GM18951 (cell line): ENCODE data around the gene RAMP1.

Experiments used
- POLR2A ChIP-seq: IDR thresholded peaks from 4 replicates; pipeline ENCODE4 v1.6.1; 2011; ENCODE audit warnings: mild to moderate bottlenecking; ENCODE audit not compliant: insufficient read length, insufficient read depth; ENCODE audit errors: extremely low read depth
- in situ Hi-C: fragments of 300-500 bp; cut with MboI; formaldehyde crosslinking; loops from one replicate; pipeline ENCODE4 v1.12.0; 2022; ENCODE audit warnings: low sequenced_read_pairs, mixed read lengths, inconsistent platforms; ENCODE audit not compliant: unreplicated experiment

The RAMP1 gene

DNA sequence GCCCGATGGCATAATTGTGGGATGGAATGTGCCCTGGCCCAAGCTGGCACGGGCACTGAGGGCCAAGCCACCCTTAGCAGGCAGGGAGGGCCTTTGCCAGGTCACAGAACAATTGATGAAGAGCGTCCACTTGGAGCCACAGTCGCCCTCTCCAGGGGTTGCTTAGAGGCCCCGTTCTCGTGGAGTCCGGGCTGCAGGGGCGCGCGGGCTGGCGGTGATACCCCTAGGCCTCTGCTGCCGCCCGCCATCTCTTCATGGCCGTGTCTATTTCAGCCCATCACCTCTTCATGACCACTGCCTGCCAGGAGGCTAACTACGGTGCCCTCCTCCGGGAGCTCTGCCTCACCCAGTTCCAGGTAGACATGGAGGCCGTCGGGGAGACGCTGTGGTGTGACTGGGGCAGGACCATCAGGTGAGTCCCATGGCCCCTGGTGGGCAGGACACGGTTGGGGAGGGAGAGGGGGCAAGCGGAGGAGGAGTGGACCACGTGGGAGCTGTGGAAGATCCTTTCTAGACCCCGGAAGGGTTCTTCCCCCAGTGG lies 17.6 kb downstream of the RAMP1 start:
- TF ChIP-seq POLR2A: no peak
- in situ Hi-C loops: no loop called here

DNA sequence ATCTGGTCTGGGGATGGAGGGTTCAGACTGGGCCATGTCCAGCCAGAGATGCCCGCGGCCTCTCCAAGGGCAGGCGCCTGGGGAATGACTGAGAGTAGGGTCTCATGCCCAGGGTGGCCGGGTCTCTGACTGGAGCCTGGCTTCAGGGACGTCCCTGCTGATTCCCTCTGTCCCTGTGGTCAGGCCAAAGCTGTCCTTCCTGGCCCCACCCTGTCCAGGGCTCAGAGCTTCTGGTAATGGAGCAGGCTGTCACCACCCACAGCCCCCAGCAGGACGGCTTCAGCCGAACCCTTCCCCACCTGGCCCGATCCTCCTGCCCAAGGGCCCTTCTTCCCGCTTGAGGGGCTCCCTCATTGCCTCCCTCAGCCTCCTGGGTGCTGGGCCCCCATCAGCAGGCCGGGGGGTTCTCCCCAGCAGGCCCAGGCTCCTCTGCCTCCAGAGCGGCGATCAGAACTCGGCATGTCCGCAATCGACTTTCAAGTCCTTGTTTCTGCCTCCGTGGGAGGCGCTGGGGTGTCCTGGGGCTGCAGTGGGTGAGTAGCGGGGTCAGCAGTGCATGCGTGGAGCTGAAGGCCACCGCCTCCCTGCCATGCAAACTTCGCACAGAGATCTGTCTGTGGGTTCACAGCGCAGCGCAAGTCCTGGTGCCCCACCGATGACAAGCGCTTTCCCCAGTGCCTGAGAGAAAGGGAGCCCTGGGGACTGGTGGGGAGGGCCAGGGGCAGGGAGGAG lies 18.3 kb downstream of the RAMP1 start:
- no peak for TF ChIP-seq POLR2A
- in situ Hi-C loops: no loop called here

DNA sequence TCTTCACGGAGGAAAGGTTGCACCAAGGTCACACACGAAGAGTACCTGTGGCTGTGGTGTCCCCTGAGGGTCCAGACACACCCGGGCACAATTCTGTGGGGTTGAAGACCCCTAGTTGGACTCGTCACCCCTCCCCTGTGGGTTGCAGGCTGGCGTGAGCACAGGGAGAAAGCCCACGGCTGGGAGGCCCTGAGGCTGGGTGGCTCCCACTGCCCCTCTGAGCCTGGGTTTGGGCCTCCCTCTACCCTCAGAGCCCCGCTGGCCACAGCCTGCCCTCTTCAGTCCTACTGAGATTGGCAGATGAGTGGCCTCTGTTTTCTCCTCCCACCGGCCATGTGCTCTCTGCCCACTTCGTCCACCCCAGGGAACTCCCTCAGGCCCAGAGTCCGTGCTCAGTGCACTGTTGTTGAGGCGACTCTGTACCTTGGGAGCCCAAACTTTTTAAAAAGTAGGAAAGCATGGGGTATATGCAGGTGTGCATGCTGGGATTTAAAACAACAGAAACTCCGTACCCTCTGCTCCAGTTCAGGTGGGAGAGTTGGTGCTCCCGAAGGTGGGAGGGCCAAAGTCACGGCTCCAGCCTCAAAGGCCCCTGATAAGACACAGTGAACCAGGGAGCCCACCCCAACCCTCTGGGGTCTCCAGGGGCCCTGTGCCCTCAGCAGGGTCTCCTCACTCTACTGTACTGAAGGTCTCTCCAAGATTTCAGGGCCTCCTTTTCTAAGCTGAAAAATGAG lies 19.1 kb downstream of the RAMP1 start:
- in situ Hi-C loops: no loop called here
- no peak for TF ChIP-seq POLR2A

DNA sequence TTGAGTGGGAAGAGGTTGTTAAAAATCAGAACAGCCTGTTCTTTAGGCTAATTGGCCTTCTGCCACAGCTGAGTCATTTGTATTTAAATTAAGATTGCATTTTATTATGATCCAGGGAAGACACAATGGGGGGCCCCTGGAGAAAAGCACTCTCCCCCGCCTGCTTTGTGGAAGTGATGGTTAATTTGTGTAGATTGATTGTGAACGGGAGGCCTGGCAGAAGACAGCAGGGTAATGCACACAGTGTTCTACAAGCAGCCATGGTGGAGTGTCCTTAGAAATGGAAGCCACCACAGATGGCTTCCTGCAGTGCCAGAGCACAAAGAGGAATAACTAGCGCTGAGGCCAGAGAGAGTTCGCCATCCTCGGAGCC lies 19.6 kb downstream of the RAMP1 start:
- TF ChIP-seq POLR2A: no peak
- in situ Hi-C loops: no loop called here

DNA sequence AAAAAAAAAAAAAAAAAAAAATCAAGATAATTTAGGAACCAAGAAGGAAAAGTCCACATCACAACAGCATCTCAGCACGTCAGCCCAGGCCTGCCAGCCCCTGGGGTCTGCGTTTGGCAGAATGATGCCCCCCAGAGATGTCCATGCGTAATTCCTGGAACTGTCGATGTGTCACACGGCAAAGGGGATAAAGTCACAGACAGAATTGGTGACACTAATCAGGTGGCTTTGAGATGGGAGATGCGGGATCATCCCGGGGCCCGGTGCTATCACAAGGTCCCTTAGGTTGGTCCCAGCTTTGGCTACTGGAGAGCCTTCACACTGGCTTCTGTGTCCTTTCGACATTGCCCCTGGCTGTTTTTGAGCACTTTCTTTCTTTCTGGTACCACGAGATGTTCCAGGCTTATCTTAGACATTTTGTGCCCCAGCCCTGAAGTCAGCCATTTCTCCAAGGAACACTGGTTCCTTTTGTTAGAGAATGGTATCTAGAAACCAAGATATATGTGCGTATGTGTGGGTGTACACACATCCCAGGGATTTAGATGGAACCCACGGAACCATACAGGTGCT lies 20.7 kb downstream of the RAMP1 start:
- no peak for TF ChIP-seq POLR2A
- in situ Hi-C loops: no loop called here

DNA sequence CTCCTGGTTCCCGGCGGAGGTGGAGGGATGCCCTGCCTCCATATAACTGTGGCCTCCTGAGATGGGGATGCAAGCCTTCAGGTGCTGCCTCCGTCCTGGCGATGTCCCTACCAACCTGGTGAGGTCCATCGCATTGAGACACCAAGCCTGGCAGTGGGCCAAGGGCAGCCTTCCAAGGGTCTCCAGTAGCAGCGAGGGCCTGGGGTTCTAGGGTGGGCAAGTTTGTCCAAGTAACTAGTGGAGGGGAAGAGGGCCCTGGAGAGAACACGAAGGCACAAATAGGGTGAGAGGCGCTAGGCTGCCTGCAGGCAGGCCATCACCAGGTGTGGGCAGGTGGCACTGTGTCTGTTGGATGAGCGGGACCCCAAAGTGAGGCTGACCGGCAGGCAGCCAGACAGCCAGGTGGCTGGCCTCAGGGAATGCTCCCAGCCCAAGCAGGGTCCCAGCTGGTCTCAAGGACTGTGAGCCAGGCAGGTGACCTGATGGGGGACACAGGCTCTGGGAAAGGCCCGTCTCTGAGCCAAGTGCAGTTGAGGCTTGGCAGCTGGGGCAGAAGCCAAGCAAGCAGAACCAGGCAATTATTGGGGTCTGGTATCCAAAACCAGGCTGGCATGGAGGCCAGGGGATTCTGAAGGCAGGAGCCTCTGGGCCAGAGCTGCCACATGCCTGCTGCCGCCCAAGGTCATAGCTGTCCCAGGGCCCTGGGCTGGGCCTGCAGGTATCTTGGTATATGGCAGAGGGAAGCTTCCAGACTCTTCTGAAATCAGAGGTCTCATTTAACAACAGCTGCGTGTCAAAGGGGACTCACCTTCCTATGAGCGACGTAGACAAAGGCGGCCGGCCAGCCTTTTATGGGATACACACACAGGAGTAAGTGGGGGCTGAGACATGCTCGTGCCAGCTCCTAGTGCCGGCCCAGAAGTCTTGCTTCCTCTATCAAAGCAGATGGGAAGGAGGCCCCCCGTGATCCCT lies 23.4 kb downstream of the RAMP1 start:
- no peak for TF ChIP-seq POLR2A
- in situ Hi-C loops: no loop called here

DNA sequence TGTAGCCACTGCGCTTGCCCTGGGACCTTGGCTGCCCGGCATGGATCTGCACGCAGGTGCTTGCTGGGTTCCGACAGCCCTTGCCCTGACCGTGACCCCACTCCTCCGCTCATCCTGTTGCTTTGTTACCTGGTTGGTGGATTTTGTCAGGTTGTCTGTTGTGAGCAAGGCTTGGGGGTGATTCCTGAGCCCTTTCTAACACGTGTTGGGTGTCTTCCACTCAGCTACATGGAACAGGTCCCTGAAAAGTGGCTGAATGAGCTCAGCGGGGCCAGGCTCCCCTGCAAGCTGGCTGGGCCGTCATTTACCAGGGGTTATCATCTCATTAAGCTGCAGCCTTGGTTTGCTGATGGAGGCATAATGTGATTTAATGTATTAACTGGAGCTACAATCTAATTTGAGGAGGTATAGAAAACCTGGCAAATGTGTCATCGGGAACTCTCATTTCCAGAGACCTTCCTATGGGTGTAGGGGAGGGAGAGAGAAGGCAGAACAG lies 24.6 kb downstream of the RAMP1 start:
- TF ChIP-seq POLR2A: no peak
- in situ Hi-C loops: no loop called here

DNA sequence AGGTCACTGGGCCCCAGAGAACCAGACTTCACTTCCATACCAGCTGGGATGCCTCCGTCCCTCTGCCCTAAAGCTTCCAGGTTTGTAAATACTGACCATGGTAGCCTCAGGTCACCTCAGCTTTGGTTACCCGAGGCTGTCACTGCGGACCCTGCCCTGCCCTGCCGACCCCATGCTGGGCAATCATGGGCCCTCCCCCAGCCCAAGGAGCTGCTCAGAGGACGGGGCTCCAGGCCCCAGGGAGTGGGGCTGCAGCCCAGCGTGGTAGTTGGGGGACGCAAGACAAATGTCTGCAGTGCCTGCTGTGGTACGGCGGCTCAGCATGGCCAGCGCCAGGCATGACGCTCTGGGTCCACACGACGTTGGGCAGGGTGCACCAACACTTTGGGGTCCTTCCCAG lies 25.3 kb downstream of the RAMP1 start:
- in situ Hi-C loops: no loop called here
- TF ChIP-seq POLR2A: no peak

DNA sequence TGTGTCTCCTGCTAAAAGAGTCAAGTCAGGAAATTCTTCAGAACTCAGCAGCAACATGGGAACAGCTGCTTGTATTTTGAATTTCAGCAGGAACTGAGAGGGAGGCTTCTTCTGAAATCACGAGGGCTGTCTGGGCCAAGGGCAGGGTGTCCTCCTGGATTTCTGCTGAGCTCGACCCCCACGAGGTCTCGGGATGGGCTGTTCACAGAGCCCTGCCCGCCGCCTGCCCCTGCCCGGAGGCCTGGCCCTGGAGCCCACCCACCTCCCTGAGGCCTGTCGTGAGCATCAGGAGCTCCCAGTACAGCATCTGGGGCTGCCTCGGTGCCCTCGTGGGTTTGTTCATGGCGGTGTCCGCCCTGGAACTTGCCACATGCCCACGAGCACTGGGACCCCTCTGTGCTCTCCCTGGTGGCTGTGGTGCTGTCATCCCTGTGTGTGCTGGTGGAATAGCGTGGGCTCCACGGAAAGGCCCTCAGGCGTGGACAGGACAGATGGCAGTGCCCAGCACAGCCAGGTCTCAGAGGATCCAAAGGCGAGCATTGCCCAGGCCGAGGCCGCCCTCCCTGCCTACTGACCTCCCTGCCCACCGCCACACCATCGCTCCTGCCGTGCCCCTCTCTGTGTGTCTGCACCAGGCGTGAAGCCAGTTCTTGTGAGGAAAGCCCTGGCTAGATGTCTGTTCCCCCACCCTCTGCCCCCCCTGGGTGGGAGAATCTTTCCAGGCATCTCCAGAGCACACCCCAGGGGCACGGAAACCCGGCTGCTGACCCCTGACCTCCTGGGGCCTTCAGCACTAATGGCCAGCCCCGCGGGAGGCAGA lies 25.9 kb downstream of the RAMP1 start:
- in situ Hi-C loops: no loop called here

DNA sequence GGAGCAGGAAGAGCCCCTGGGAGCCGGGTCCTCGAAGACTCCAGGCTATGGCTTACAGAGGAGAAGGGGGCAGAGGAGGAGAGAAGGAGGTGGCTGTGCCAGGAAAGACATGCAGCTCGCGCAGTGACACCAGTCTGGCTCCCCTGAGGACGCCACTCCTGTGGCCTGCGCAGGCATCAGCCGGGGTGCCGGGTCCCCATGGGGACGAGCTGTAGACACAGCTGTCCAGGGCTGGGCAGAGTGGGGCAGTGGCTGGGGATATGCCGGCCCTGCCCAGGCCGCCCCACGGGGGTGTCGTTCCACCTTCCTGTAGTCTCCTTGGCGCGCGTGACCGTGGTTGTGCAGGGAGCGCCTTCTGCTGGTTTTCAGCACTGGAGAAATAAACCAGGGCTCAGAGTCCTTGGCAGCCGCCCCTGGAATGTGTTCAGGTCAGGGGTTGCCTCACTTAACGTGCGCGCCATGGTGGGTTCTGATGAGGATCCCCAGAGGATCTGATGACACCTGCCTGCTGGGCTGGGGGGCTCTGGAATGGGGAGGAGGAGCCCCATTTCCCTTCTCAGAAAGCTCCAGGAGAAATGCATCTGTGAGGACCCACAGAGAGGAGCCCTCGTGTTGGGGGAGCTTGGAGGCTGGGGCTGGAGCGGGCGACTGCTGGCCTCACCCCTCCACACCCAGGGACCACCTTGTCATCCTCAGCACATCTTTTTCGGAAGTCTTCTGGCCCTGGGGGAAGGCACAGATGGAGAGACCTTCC lies 26.7 kb downstream of the RAMP1 start:
- in situ Hi-C loops: no loop called here
- no peak for TF ChIP-seq POLR2A

More for the DNA sequence above, 25.9 kb downstream of the RAMP1 start:
- TF ChIP-seq POLR2A: no peak
